ENCODE measurements around the gene MYO5A.
"Not testable (repeated sequence)": the region's sequence is repeated elsewhere in the genome, so short reads cannot be mapped to it uniquely, and the experiment has no call there.

Gene MYO5A

GRCh38 chr15:52288986-52289385 lies 239.7 kb downstream of the MYO5A start:
- DNase-seq (ENCODE audit: low read depth): no peak

- DNase-seq (ENCODE audit: low read depth): no peak
These were observed 240.4 kb downstream of the MYO5A start for GRCh38 chr15:52288051-52288942.

GRCh38 chr15:52287114-52287513 lies 241.6 kb downstream of the MYO5A start:
- DNase-seq (ENCODE audit: low read depth): no peak

- DNase-seq (ENCODE audit: low read depth): not testable (repeated sequence)
These were observed 242.7 kb downstream of the MYO5A start for GRCh38 chr15:52285941-52286340.

GRCh38 chr15:52284164-52284563 lies 244.5 kb downstream of the MYO5A start:
- DNase-seq (ENCODE audit: low read depth): peak; percentile 57

- no peak for DNase-seq (ENCODE audit: low read depth)
These were observed 245.4 kb downstream of the MYO5A start for GRCh38 chr15:52283281-52283680.

- no peak for DNase-seq (ENCODE audit: low read depth)
These were observed 246.3 kb downstream of the MYO5A start for GRCh38 chr15:52282418-52282817.

- no peak for DNase-seq (ENCODE audit: low read depth)
These were observed 247.3 kb downstream of the MYO5A start for GRCh38 chr15:52281085-52282035.

- no peak for DNase-seq (ENCODE audit: low read depth)
These were observed 248.2 kb downstream of the MYO5A start for GRCh38 chr15:52280326-52281084.

GRCh38 chr15:52278636-52279367 lies 249.9 kb downstream of the MYO5A start:
- no peak for DNase-seq (ENCODE audit: low read depth)

- no peak for DNase-seq (ENCODE audit: low read depth)
These were observed 250.5 kb downstream of the MYO5A start for GRCh38 chr15:52278135-52278534.

GRCh38 chr15:52277575-52277974 lies 251.1 kb downstream of the MYO5A start:
- no peak for DNase-seq (ENCODE audit: low read depth)

- DNase-seq (ENCODE audit: low read depth): no peak
These were observed 252.4 kb downstream of the MYO5A start for GRCh38 chr15:52276256-52276770.

GRCh38 chr15:52263563-52264282 lies 265.0 kb downstream of the MYO5A start:
- DNase-seq (ENCODE audit: low read depth): no peak

GRCh38 chr15:52262364-52262763 lies 266.3 kb downstream of the MYO5A start:
- peak; percentile 5 for DNase-seq (ENCODE audit: low read depth)

- DNase-seq (ENCODE audit: low read depth): peak; percentile 81
These were observed 267.0 kb downstream of the MYO5A start for GRCh38 chr15:52261498-52262242.

- DNase-seq (ENCODE audit: low read depth): no peak
These were observed 267.7 kb downstream of the MYO5A start for GRCh38 chr15:52261026-52261425.

GRCh38 chr15:52259503-52259902 lies 269.2 kb downstream of the MYO5A start:
- DNase-seq (ENCODE audit: low read depth): no peak

GRCh38 chr15:52258461-52258860 lies 270.2 kb downstream of the MYO5A start:
- no peak for DNase-seq (ENCODE audit: low read depth)

- DNase-seq (ENCODE audit: low read depth): peak; percentile 14
These were observed 271.0 kb downstream of the MYO5A start for GRCh38 chr15:52257734-52258062.
